WTC11 (cell line): ENCODE data around the gene DNAH7.

Source experiments
- AR ChIP-seq: fragments of 250-450 bp; sonication (Bioruptor Pico); IDR thresholded peaks from 2 replicates; pipeline ENCODE4 v1.9.0; 2021; ENCODE audit warnings: mild to moderate bottlenecking
- CTCF ChIP-seq: fragments of 200-600 bp; IDR thresholded peaks from 2 replicates; pipeline ENCODE4 v1.8.0; 2022; ENCODE audit warnings: antibody characterized with exemption

- TF ChIP-seq AR (CRISPR knock-in tag) (no peak), CTCF (no peak)
Observed at GRCh38 chr2:195766691-195767090, 301.9 kb downstream of the DNAH7 start.
